Choroid plexus epithelial cell (primary cell): ENCODE measurements around the gene MUS81.

Source experiments
- DNase-seq: peaks from one replicate; pipeline ENCODE4 v3.0.0-alpha.2; 2010; ENCODE audit warnings: low read depth
- H3K4me3 ChIP-seq: 2 replicates; pipeline ENCODE4 v1.5.1; 2011; ENCODE audit warnings: low read depth, mild to moderate bottlenecking, control low read depth, low read length, moderate library complexity
- TF ChIP-seq, protein P1 (sequence below): conservative IDR thresholded peaks from 2 replicates; pipeline ENCODE4 v1.5.1; 2011; ENCODE audit warnings: low read depth, mild to moderate bottlenecking, control low read depth, inconsistent platforms, low read length, moderate library complexity

MUS81 gene

DNA sequence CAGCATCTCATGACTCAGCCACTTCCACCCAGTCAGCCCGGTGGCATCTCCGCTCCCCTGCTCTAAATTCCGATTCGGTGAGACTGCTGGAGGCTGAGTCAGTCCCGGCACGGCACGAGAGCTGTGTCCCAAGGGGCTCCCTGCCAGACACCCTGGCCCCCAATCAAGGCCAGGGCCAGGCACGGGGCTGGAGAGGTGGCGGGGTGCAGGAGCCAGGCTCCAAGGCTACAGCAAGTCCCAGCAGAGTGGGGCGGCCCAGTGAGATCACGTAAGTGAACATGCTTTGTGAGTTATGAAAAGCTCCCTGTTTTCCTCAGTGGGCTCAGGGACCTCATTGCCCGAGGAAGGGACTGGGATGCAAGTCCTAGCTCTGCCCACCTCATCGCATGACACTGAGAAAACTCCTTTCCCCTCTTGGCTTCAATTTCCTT, 55.6 kb downstream of the MUS81 start:
- peak overlapping the region; percentile 6 for H3K4me3 ChIP-seq
- peak; percentile 97 for DNase-seq
- TF ChIP-seq, protein P1, sequence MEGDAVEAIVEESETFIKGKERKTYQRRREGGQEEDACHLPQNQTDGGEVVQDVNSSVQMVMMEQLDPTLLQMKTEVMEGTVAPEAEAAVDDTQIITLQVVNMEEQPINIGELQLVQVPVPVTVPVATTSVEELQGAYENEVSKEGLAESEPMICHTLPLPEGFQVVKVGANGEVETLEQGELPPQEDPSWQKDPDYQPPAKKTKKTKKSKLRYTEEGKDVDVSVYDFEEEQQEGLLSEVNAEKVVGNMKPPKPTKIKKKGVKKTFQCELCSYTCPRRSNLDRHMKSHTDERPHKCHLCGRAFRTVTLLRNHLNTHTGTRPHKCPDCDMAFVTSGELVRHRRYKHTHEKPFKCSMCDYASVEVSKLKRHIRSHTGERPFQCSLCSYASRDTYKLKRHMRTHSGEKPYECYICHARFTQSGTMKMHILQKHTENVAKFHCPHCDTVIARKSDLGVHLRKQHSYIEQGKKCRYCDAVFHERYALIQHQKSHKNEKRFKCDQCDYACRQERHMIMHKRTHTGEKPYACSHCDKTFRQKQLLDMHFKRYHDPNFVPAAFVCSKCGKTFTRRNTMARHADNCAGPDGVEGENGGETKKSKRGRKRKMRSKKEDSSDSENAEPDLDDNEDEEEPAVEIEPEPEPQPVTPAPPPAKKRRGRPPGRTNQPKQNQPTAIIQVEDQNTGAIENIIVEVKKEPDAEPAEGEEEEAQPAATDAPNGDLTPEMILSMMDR: no peak
